MM.1S (cell line): ENCODE results near the gene NAA10.

ENCODE experiments used
- DNase-seq: peaks from one replicate; pipeline ENCODE4 v3.0.0-alpha.2; 2015
- H2AFZ ChIP-seq: fragments of 300-600 bp; sonication (generic); 2 replicates; pipeline ENCODE4 v1.6.0; 2016; ENCODE audit warnings: antibody characterized with exemption, low read length
- H3F3A ChIP-seq: fragments of 300-600 bp; sonication (generic); 2 replicates; pipeline ENCODE4 v1.6.1; 2016; ENCODE audit warnings: mild to moderate bottlenecking, antibody characterized with exemption, low read length, moderate library complexity, mixed read lengths; ENCODE audit not compliant: insufficient read depth
- H3K27ac ChIP-seq: fragments of 300-600 bp; sonication (generic); 2 replicates; pipeline ENCODE4 v1.5.1; 2016; ENCODE audit warnings: mild to moderate bottlenecking, low read length
- H3K27me3 ChIP-seq: fragments of 300-600 bp; sonication (generic); replicated peaks from 2 replicates; pipeline ENCODE4 v1.6.0; 2016; ENCODE audit warnings: low read length; ENCODE audit not compliant: insufficient read depth
- H3K36me3 ChIP-seq: fragments of 300-600 bp; sonication (generic); replicated peaks from 2 replicates; pipeline ENCODE4 v1.6.1; 2016; ENCODE audit warnings: mild to moderate bottlenecking, low read length, mixed read lengths; ENCODE audit not compliant: insufficient read depth
- H3K4me1 ChIP-seq: fragments of 300-600 bp; sonication (generic); 2 replicates; pipeline ENCODE4 v1.6.1; 2016; ENCODE audit warnings: low read length, mixed read lengths
- H3K4me2 ChIP-seq: fragments of 300-600 bp; sonication (generic); 2 replicates; pipeline ENCODE4 v1.6.0; 2016; ENCODE audit warnings: low read depth, low read length
- H3K4me3 ChIP-seq: fragments of 300-600 bp; sonication (generic); 2 replicates; pipeline ENCODE4 v1.5.1; 2016; ENCODE audit warnings: low read length, mixed read lengths
- H3K79me2 ChIP-seq: fragments of 300-600 bp; sonication (generic); 2 replicates; pipeline ENCODE4 v1.6.1; 2016; ENCODE audit warnings: mixed run types, low read length, mixed read lengths
- H3K9ac ChIP-seq: fragments of 300-600 bp; sonication (generic); 2 replicates; pipeline ENCODE4 v1.6.1; 2016; ENCODE audit warnings: low read length, mixed read lengths
- H3K9me2 ChIP-seq: fragments of 300-600 bp; sonication (generic); replicated peaks from 2 replicates; pipeline ENCODE4 v1.6.1; 2016; ENCODE audit warnings: mild to moderate bottlenecking, low read length, mixed read lengths; ENCODE audit not compliant: insufficient read depth
- H3K9me3 ChIP-seq: fragments of 300-600 bp; sonication (generic); replicated peaks from 2 replicates; pipeline ENCODE4 v1.6.1; 2016; ENCODE audit warnings: mild to moderate bottlenecking, low read length, mixed read lengths; ENCODE audit not compliant: insufficient read depth
- H4K20me1 ChIP-seq: fragments of 300-600 bp; sonication (generic); 2 replicates; pipeline ENCODE4 v1.6.1; 2016; ENCODE audit warnings: mild to moderate bottlenecking, low read length, moderate library complexity, mixed read lengths; ENCODE audit not compliant: insufficient read depth
- EZH2 ChIP-seq: fragments of 300-600 bp; sonication (generic); optimal IDR thresholded peaks from 2 replicates; pipeline ENCODE3; 2017; ENCODE audit warnings: low read depth, mild to moderate bottlenecking, antibody characterized with exemption, low read length, mixed read lengths
- EZH2phosphoT487 ChIP-seq: fragments of 300-600 bp; sonication (generic); IDR thresholded peaks from 2 replicates; pipeline ENCODE4 v1.6.1; 2018; ENCODE audit warnings: antibody characterized with exemption, low read length
- TF ChIP-seq, protein P1 (sequence below): fragments of 300-600 bp; sonication (generic); IDR thresholded peaks from 2 replicates; pipeline ENCODE4 v1.5.1; 2016; ENCODE audit warnings: antibody characterized with exemption, low read length, mixed read lengths

Gene NAA10

DNA sequence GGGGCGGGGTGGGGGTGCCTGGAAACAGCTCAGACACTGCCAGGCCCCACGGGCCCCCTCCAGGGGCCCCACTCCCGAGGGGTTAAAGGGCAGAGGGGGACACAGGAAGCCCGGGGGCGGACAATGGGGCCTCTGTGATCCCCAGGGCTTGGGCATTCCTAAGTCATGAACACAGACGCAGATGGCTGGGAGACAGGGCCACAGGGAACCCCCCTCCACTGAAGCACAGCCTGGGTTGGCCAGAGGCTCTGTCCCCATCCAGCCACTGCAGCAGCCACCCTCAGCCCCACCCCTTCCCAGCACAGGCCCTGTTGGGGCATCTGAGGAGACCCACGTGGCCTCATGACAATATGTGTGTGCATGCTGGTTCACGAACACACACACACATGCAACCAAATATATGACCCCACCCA is 52.7 kb downstream of the NAA10 start:
- H3K27me3 ChIP-seq, result peaks cover 52% of the 10 kb centered on the region
- H3K4me2 ChIP-seq, result no peak overlapping the region
- H4K20me1 ChIP-seq, result no peaks in the 10 kb centered on the region
- H3K4me1 ChIP-seq, result no peaks in the 10 kb centered on the region
- H3K9me2 ChIP-seq, result no peaks in the 10 kb centered on the region
- no peak overlapping the region for H3K4me3 ChIP-seq
- no peaks in the 10 kb centered on the region for H3F3A ChIP-seq
- no peak overlapping the region for H3K27ac ChIP-seq
- H2AFZ ChIP-seq, result no peak overlapping the region
- H3K9me3 ChIP-seq, result no peaks in the 10 kb centered on the region
- TF ChIP-seq, protein P1, sequence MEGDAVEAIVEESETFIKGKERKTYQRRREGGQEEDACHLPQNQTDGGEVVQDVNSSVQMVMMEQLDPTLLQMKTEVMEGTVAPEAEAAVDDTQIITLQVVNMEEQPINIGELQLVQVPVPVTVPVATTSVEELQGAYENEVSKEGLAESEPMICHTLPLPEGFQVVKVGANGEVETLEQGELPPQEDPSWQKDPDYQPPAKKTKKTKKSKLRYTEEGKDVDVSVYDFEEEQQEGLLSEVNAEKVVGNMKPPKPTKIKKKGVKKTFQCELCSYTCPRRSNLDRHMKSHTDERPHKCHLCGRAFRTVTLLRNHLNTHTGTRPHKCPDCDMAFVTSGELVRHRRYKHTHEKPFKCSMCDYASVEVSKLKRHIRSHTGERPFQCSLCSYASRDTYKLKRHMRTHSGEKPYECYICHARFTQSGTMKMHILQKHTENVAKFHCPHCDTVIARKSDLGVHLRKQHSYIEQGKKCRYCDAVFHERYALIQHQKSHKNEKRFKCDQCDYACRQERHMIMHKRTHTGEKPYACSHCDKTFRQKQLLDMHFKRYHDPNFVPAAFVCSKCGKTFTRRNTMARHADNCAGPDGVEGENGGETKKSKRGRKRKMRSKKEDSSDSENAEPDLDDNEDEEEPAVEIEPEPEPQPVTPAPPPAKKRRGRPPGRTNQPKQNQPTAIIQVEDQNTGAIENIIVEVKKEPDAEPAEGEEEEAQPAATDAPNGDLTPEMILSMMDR, result no peak
- TF ChIP-seq EZH2 (no peak), EZH2phosphoT487 (no peak)
- no peak for DNase-seq
- H3K36me3 ChIP-seq, result no peaks in the 10 kb centered on the region
- no peak overlapping the region for H3K9ac ChIP-seq
- no peaks in the 10 kb centered on the region for H3K79me2 ChIP-seq

DNA sequence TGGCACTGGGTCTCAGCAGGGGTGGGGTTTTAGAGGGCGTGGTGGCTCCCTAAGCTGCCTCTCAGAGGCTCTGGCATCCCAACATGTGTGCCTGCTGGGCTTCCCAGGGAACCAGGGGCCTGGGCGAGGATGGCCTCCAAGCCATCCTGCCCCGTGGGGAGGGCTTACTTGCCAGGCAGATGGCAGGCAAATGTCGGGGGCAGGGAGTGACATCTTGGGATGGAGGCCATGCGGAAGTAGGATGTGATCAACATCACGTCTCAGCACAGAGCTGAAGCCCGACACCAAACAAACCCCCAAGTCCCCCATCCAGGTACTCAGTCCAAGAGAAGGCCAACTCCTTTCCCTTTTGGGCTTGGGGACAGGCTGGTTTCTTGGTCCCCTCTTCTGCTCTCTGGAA is 53.6 kb downstream of the NAA10 start:
- no peaks in the 10 kb centered on the region for H3K79me2 ChIP-seq
- H3K9me3 ChIP-seq, result no peaks in the 10 kb centered on the region
- H3F3A ChIP-seq, result no peaks in the 10 kb centered on the region
- DNase-seq, result no peak
- H3K4me1 ChIP-seq, result no peaks in the 10 kb centered on the region
- no peaks in the 10 kb centered on the region for H4K20me1 ChIP-seq
- H2AFZ ChIP-seq, result no peak overlapping the region
- H3K27me3 ChIP-seq, result peaks cover 45% of the 10 kb centered on the region
- H3K4me3 ChIP-seq, result no peak overlapping the region
- TF ChIP-seq EZH2 (no peak), EZH2phosphoT487 (no peak)
- TF ChIP-seq, protein P1, result no peak
- no peaks in the 10 kb centered on the region for H3K9me2 ChIP-seq
- H3K4me2 ChIP-seq, result no peak overlapping the region
- H3K27ac ChIP-seq, result no peak overlapping the region
- H3K9ac ChIP-seq, result no peak overlapping the region
- no peaks in the 10 kb centered on the region for H3K36me3 ChIP-seq

DNA sequence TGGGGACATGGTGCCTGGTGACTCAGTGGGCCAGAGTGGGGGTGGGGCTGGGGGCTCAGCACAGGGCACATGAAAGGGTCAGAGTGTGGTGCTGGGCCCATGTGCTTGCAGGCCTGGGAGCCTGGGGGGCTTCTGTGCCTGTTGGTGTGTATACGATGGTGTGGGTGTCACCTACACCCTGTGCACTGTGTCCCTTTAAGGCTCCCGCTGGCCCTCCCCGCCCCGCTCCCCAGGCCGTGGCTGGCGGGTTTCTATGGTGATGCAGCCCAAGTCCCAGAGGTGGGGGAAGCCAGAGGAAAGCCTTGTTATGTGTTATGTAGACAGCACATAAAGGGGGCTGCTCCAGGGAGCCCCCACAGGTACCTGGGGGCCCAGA is 54.4 kb downstream of the NAA10 start:
- Histone ChIP-seq H3K4me1 (no peaks in the 10 kb centered on the region), H3K4me2 (no peak overlapping the region), H3K4me3 (no peak overlapping the region)

More for the DNA sequence above, 54.4 kb downstream of the NAA10 start:
- no peak for DNase-seq
- H3K79me2 ChIP-seq, result no peaks in the 10 kb centered on the region
- no peak overlapping the region for H3K27ac ChIP-seq
- TF ChIP-seq EZH2phosphoT487 (no peak), EZH2 (no peak)
- TF ChIP-seq, protein P1, result no peak
- H3K9ac ChIP-seq, result no peak overlapping the region
- no peaks in the 10 kb centered on the region for H4K20me1 ChIP-seq
- no peaks in the 10 kb centered on the region for H3K36me3 ChIP-seq
- no peaks in the 10 kb centered on the region for H3K9me3 ChIP-seq
- no peaks in the 10 kb centered on the region for H3K9me2 ChIP-seq
- peaks cover 45% of the 10 kb centered on the region for H3K27me3 ChIP-seq
- no peaks in the 10 kb centered on the region for H3F3A ChIP-seq
- H2AFZ ChIP-seq, result no peak overlapping the region
